Measurements from ENCODE around the gene EVL. TPM values are rescaled to one million over a fixed set of nuclear protein-coding genes. Genes with fewer than 3 reads are reported as not detected.

The EVL gene
- total and polyA plus RNA-seq, 2 of the 8 experiments (the other 6 are each of a cell fraction or from before 2014, with no cell fraction given) = 30.7 to 64.6 TPM

GRCh38 chr14:100070310-100070709, 5.1 kb downstream of the EVL start (continued):
- TF ChIP-seq, protein P1, sequence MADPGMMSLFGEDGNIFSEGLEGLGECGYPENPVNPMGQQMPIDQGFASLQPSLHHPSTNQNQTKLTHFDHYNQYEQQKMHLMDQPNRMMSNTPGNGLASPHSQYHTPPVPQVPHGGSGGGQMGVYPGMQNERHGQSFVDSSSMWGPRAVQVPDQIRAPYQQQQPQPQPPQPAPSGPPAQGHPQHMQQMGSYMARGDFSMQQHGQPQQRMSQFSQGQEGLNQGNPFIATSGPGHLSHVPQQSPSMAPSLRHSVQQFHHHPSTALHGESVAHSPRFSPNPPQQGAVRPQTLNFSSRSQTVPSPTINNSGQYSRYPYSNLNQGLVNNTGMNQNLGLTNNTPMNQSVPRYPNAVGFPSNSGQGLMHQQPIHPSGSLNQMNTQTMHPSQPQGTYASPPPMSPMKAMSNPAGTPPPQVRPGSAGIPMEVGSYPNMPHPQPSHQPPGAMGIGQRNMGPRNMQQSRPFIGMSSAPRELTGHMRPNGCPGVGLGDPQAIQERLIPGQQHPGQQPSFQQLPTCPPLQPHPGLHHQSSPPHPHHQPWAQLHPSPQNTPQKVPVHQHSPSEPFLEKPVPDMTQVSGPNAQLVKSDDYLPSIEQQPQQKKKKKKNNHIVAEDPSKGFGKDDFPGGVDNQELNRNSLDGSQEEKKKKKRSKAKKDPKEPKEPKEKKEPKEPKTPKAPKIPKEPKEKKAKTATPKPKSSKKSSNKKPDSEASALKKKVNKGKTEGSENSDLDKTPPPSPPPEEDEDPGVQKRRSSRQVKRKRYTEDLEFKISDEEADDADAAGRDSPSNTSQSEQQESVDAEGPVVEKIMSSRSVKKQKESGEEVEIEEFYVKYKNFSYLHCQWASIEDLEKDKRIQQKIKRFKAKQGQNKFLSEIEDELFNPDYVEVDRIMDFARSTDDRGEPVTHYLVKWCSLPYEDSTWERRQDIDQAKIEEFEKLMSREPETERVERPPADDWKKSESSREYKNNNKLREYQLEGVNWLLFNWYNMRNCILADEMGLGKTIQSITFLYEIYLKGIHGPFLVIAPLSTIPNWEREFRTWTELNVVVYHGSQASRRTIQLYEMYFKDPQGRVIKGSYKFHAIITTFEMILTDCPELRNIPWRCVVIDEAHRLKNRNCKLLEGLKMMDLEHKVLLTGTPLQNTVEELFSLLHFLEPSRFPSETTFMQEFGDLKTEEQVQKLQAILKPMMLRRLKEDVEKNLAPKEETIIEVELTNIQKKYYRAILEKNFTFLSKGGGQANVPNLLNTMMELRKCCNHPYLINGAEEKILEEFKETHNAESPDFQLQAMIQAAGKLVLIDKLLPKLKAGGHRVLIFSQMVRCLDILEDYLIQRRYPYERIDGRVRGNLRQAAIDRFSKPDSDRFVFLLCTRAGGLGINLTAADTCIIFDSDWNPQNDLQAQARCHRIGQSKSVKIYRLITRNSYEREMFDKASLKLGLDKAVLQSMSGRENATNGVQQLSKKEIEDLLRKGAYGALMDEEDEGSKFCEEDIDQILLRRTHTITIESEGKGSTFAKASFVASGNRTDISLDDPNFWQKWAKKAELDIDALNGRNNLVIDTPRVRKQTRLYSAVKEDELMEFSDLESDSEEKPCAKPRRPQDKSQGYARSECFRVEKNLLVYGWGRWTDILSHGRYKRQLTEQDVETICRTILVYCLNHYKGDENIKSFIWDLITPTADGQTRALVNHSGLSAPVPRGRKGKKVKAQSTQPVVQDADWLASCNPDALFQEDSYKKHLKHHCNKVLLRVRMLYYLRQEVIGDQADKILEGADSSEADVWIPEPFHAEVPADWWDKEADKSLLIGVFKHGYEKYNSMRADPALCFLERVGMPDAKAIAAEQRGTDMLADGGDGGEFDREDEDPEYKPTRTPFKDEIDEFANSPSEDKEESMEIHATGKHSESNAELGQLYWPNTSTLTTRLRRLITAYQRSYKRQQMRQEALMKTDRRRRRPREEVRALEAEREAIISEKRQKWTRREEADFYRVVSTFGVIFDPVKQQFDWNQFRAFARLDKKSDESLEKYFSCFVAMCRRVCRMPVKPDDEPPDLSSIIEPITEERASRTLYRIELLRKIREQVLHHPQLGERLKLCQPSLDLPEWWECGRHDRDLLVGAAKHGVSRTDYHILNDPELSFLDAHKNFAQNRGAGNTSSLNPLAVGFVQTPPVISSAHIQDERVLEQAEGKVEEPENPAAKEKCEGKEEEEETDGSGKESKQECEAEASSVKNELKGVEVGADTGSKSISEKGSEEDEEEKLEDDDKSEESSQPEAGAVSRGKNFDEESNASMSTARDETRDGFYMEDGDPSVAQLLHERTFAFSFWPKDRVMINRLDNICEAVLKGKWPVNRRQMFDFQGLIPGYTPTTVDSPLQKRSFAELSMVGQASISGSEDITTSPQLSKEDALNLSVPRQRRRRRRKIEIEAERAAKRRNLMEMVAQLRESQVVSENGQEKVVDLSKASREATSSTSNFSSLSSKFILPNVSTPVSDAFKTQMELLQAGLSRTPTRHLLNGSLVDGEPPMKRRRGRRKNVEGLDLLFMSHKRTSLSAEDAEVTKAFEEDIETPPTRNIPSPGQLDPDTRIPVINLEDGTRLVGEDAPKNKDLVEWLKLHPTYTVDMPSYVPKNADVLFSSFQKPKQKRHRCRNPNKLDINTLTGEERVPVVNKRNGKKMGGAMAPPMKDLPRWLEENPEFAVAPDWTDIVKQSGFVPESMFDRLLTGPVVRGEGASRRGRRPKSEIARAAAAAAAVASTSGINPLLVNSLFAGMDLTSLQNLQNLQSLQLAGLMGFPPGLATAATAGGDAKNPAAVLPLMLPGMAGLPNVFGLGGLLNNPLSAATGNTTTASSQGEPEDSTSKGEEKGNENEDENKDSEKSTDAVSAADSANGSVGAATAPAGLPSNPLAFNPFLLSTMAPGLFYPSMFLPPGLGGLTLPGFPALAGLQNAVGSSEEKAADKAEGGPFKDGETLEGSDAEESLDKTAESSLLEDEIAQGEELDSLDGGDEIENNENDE (IDR thresholded peaks at IDR 0.05; ENCODE audit: insufficient replicate concordance, low read length) = no peak

Measured in H1 (cell line).